ENCODE results near the gene UBL4B. TPM values are rescaled to one million over a fixed set of nuclear protein-coding genes. Genes with fewer than 3 reads are reported as not detected.

Gene UBL4B
- total RNA-seq, 4 donors from 2014 or later, result 0.16 TPM; not detected in 3

DNA sequence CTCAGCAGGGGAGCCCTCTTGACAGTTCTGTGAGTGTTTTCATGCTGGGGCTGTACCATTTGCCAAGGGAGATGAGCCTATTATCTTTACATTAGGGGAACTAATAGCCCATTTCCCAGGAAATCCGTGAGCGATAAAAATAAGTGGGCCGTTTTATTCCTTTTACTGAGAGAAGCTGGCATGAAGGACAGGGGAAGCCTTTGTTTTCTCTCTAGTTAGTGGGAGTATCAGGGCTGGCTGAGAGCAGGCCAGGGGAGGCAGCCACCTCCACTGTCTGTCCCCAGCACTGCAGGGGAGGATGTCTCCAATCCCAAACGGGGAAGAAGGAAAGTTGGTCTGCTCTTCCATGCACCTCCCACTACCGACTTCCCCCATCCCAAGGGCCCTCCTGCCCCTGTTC is 2.5 kb downstream of the UBL4B start:
- Histone ChIP-seq H3K27ac (no peak overlapping the region), H3K27me3 (peaks cover 0 to 2% (median 0%) of the 10 kb centered on the region in 3 donors), H3K4me3 (no peak overlapping the region), H3K36me3 (no peaks in the 10 kb centered on the region), H3K9me3 (no peaks in the 10 kb centered on the region), H3K4me1 (no peaks in the 10 kb centered on the region)
- ATAC-seq (no peak), DNase-seq (no peak)
- in situ Hi-C loops (cut with MboI; ENCODE audit: low sequenced_read_pairs in 4 of 4) (no loop called here), intact Hi-C loops (cut with DNase I; ENCODE audit: low total_unique reads) (no loop called here)
- TF ChIP-seq POLR2A (IDR thresholded peaks at IDR 0.05), result no peak
- TF ChIP-seq, protein P1, sequence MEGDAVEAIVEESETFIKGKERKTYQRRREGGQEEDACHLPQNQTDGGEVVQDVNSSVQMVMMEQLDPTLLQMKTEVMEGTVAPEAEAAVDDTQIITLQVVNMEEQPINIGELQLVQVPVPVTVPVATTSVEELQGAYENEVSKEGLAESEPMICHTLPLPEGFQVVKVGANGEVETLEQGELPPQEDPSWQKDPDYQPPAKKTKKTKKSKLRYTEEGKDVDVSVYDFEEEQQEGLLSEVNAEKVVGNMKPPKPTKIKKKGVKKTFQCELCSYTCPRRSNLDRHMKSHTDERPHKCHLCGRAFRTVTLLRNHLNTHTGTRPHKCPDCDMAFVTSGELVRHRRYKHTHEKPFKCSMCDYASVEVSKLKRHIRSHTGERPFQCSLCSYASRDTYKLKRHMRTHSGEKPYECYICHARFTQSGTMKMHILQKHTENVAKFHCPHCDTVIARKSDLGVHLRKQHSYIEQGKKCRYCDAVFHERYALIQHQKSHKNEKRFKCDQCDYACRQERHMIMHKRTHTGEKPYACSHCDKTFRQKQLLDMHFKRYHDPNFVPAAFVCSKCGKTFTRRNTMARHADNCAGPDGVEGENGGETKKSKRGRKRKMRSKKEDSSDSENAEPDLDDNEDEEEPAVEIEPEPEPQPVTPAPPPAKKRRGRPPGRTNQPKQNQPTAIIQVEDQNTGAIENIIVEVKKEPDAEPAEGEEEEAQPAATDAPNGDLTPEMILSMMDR (IDR thresholded peaks at IDR 0.05 in 4 of 5, conservative IDR thresholded peaks at IDR 0.05 in 1 of 5), result no peak

DNA sequence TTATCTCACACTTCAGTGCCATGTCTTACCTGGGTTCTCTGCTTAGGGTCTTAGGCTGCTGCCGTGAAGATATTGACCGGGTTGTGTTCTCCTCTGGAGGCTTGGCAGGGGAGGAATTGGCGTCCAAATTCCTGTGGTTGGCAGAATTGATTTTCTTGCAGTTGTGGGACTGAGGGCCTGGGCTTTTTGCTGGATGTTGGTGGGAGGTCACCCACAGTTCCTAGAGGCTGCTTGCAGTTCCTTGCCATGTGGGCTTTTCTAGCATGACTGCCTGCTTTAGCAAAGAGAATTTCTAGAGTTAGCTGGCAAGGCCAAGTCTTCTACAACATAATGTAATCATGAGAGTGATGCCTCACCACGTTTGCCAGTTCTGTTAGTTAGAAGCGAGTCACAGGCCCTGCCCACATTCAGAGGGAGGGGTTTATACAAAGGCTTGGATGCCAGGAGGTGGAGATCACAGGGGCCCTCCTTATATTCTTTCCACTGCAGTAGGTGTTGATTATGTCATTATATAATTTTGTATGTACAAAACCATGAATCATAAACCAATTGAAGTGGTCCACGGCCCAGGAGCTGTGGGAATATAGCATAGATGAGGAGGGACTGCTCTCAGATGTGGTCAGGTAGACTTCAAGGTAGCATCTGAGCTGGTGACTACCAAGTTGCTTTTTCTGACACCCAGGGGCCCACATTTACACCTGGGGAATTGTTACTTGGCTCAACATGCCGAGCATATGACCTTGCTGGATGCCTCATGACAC is 6.6 kb downstream of the UBL4B start:
- in situ Hi-C loops (cut with MboI; ENCODE audit: low sequenced_read_pairs in 4 of 4), result no loop called here
- Histone ChIP-seq H3K27me3 (peaks cover 0 to 4% (median 0%) of the 10 kb centered on the region in 3 donors), H3K4me3 (no peak overlapping the region)

DNA sequence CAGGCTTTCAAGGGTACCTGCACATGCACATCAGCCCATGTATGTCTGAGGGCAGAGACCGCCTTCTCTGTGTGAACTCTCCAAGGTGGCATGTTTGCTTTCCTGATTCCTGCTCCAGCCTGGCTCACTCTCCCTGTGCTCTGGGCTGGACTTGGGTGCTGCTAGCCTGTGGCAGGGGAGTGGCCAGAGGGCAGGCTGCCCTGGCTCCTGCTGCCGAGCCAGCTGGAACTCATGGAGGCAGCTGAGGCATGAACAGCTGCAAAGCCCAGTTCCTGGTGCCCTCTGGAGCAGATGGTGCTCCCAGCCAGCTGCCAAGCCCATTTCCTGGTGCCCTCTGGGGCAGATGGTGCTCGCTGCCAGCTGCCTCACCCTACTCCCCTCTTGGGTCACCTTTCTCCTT is 7.6 kb downstream of the UBL4B start:
- ATAC-seq, result no peak
- in situ Hi-C loops (cut with MboI; ENCODE audit: low sequenced_read_pairs in 4 of 4), result no loop called here

More for the DNA sequence above, 6.6 kb downstream of the UBL4B start:
- DNase-seq (no peak), ATAC-seq (no peak)
- no peaks in the 10 kb centered on the region for H3K9me3 ChIP-seq
- intact Hi-C loops (cut with DNase I; ENCODE audit: low total_unique reads), result no loop called here
- H3K4me1 ChIP-seq, result no peaks in the 10 kb centered on the region
- no peaks in the 10 kb centered on the region for H3K36me3 ChIP-seq
- H3K27ac ChIP-seq, result no peak overlapping the region
- TF ChIP-seq, protein P1 (IDR thresholded peaks at IDR 0.05 in 4 of 5, conservative IDR thresholded peaks at IDR 0.05 in 1 of 5), result no peak
- no peak for TF ChIP-seq POLR2A (IDR thresholded peaks at IDR 0.05)

DNA sequence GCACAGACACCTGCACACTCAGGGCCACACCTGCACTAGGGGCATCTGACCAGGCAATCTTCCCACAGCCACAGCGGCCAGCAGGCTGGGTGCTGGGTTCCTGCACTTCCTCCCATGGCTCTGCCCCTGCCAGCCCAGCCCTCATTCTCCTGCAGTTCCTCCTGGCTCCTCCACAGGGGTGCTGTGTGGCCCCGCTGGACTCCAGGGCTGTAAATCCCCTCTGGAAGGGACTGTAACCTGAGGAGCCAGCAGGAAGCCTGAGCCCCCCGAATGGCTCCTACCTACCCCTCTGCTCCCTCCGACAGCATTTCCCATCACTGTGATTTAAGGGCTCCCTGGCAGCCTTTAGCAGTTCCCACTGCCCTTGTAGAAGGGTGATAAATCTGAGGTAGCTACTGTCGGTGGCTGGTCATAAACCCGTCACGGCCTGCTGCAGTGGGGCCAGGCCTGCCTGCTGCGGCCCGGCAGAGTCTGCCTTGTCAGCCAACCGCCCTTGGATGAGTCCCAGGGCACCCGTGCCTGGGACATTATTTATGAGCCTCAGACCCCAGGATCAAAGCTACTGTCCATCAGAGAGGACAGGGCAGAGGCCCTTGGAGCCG is 8.8 kb downstream of the UBL4B start:
- H3K36me3 ChIP-seq, result no peaks in the 10 kb centered on the region
- H3K4me3 ChIP-seq, result no peak overlapping the region
- intact Hi-C loops (cut with DNase I; ENCODE audit: low total_unique reads), result loop anchor here (5.0 kb wide), 1 partner anchor 591 kb away; no protein-coding TSS in a partner anchor
- peaks cover 0 to 4% (median 0%) of the 10 kb centered on the region in 3 donors for H3K27me3 ChIP-seq
- H3K27ac ChIP-seq, result no peak overlapping the region
- no peaks in the 10 kb centered on the region for H3K9me3 ChIP-seq
- no peak for TF ChIP-seq POLR2A (IDR thresholded peaks at IDR 0.05)
- TF ChIP-seq, protein P1 (IDR thresholded peaks at IDR 0.05 in 4 of 5, conservative IDR thresholded peaks at IDR 0.05 in 1 of 5), result no peak
- ATAC-seq (no peak), DNase-seq (no peak)
- no peaks in the 10 kb centered on the region for H3K4me1 ChIP-seq
- in situ Hi-C loops (cut with MboI; ENCODE audit: low sequenced_read_pairs in 4 of 4), result no loop called here

More for the DNA sequence above, 7.6 kb downstream of the UBL4B start:
- Histone ChIP-seq H3K27ac (no peak overlapping the region), H3K36me3 (no peaks in the 10 kb centered on the region), H3K9me3 (no peaks in the 10 kb centered on the region), H3K4me1 (no peaks in the 10 kb centered on the region), H3K27me3 (peaks cover 0 to 4% (median 0%) of the 10 kb centered on the region in 3 donors), H3K4me3 (no peak overlapping the region)
- intact Hi-C loops (cut with DNase I; ENCODE audit: low total_unique reads), result loop anchor here (5.0 kb wide), 1 partner anchor 592 kb away; no protein-coding TSS in a partner anchor
- no peak for DNase-seq
- TF ChIP-seq POLR2A (IDR thresholded peaks at IDR 0.05), result no peak
- TF ChIP-seq, protein P1 (IDR thresholded peaks at IDR 0.05 in 4 of 5, conservative IDR thresholded peaks at IDR 0.05 in 1 of 5), result no peak

Measured in gastrocnemius medialis (tissue), 4 donors.